ENCODE results near the gene ZDHHC3.
"Not testable (repeated sequence)": the region's sequence is repeated elsewhere in the genome, so short reads cannot be mapped to it uniquely, and the experiment has no call there.

Gene ZDHHC3

GRCh38 chr3:44996556-44996969 is 20.6 kb upstream of the ZDHHC3 start:
- no peak overlapping the region for H3K27ac ChIP-seq
- DNase-seq (ENCODE audit: low read depth, low spot score) = no peak

GRCh38 chr3:44995142-44995770 is 19.3 kb upstream of the ZDHHC3 start:
- no peak for DNase-seq (ENCODE audit: low read depth, low spot score)
- H3K27ac ChIP-seq = no peak overlapping the region

GRCh38 chr3:44993471-44994205 is 17.7 kb upstream of the ZDHHC3 start:
- peak; percentile 64 for DNase-seq (ENCODE audit: low read depth, low spot score)
- H3K27ac ChIP-seq = peak overlapping the region; percentile 83

- DNase-seq (ENCODE audit: low read depth, low spot score) = peak; percentile 92
- peak overlapping the region; percentile 83 for H3K27ac ChIP-seq
Measured at GRCh38 chr3:44992555-44993470, 16.8 kb upstream of the ZDHHC3 start.

- H3K27ac ChIP-seq = no peak overlapping the region
- DNase-seq (ENCODE audit: low read depth, low spot score) = no peak
Measured at GRCh38 chr3:44991326-44991725, 15.4 kb upstream of the ZDHHC3 start.

- no peak for DNase-seq (ENCODE audit: low read depth, low spot score)
- no peak overlapping the region for H3K27ac ChIP-seq
Measured at GRCh38 chr3:44989636-44990373, 13.8 kb upstream of the ZDHHC3 start.

- DNase-seq (ENCODE audit: low read depth, low spot score) = no peak
- no peak overlapping the region for H3K27ac ChIP-seq
Measured at GRCh38 chr3:44989141-44989540, 13.2 kb upstream of the ZDHHC3 start.

GRCh38 chr3:44988073-44988472 is 12.1 kb upstream of the ZDHHC3 start:
- no peak overlapping the region for H3K27ac ChIP-seq
- DNase-seq (ENCODE audit: low read depth, low spot score) = no peak

GRCh38 chr3:44987332-44987731 is 11.4 kb upstream of the ZDHHC3 start:
- H3K27ac ChIP-seq = no peak overlapping the region
- DNase-seq (ENCODE audit: low read depth, low spot score) = no peak

GRCh38 chr3:44986330-44986729 is 10.4 kb upstream of the ZDHHC3 start:
- not testable (repeated sequence) for DNase-seq (ENCODE audit: low read depth, low spot score); H3K27ac ChIP-seq

GRCh38 chr3:44984335-44984734 is 8.4 kb upstream of the ZDHHC3 start:
- peak overlapping the region; percentile 78 for H3K27ac ChIP-seq
- DNase-seq (ENCODE audit: low read depth, low spot score) = no peak

- H3K27ac ChIP-seq = peak overlapping the region; percentile 78
- peak; percentile 61 for DNase-seq (ENCODE audit: low read depth, low spot score)
Measured at GRCh38 chr3:44983484-44983941, 7.5 kb upstream of the ZDHHC3 start.

- H3K27ac ChIP-seq = peak overlapping the region; percentile 78
Measured at GRCh38 chr3:44982817-44983216, 6.8 kb upstream of the ZDHHC3 start.

GRCh38 chr3:44981751-44982150 is 5.8 kb upstream of the ZDHHC3 start:
- no peak for DNase-seq (ENCODE audit: low read depth, low spot score)
- H3K27ac ChIP-seq = peak overlapping the region; percentile 12

More at GRCh38 chr3:44982817-44983216, 6.8 kb upstream of the ZDHHC3 start:
- DNase-seq (ENCODE audit: low read depth, low spot score) = no peak

GRCh38 chr3:44981220-44981619 is 5.2 kb upstream of the ZDHHC3 start:
- DNase-seq (ENCODE audit: low read depth, low spot score) = no peak
- peak overlapping the region; percentile 12 for H3K27ac ChIP-seq

GRCh38 chr3:44974416-44974815 is 1.6 kb downstream of the ZDHHC3 start:
- no peak for DNase-seq (ENCODE audit: low read depth, low spot score)
- H3K27ac ChIP-seq = no peak overlapping the region

- DNase-seq (ENCODE audit: low read depth, low spot score) = no peak
Measured at GRCh38 chr3:44970926-44971490, 5.0 kb downstream of the ZDHHC3 start.

GRCh38 chr3:44969828-44970179 is 6.2 kb downstream of the ZDHHC3 start:
- peak overlapping the region; percentile 95 for H3K27ac ChIP-seq
- DNase-seq (ENCODE audit: low read depth, low spot score) = no peak

More at GRCh38 chr3:44970926-44971490, 5.0 kb downstream of the ZDHHC3 start:
- peak overlapping the region; percentile 29 for H3K27ac ChIP-seq

- peak overlapping the region; percentile 95 for H3K27ac ChIP-seq
- DNase-seq (ENCODE audit: low read depth, low spot score) = no peak
Measured at GRCh38 chr3:44969154-44969827, 6.7 kb downstream of the ZDHHC3 start.

All from epithelial cell of prostate (primary cell).